HCT116 (cell line): ENCODE data around the gene FAM13A.

Experiments
- CTCF ChIP-seq, 3 experiments: fragments of 200-600 bp in 1 of 3; sonication (generic) in 1 of 3; IDR thresholded peaks in 2 of 3; conservative IDR thresholded peaks in 1 of 3; 2 replicates each; pipeline ENCODE4 v1.5.1; 2012 to 2017; ENCODE audit warnings: low read depth in 2 of 3, low read length in 2 of 3, antibody characterized with exemption in 1 of 3, borderline replicate concordance in 1 of 3, control low read depth in 1 of 3, mild to moderate bottlenecking in 1 of 3, mixed read lengths in 1 of 3, mixed run types in 1 of 3, moderate library complexity in 1 of 3; ENCODE audit not compliant: insufficient read depth in 1 of 3
- EZH2 ChIP-seq: fragments of 200-600 bp; sonication (generic); IDR thresholded peaks from 2 replicates; pipeline ENCODE4 v1.6.1; 2017; ENCODE audit warnings: antibody characterized with exemption, mixed run types
- POLR2A ChIP-seq: IDR thresholded peaks from 2 replicates; pipeline ENCODE4 v1.7.0; 2011; ENCODE audit warnings: borderline replicate concordance; ENCODE audit not compliant: insufficient read depth, insufficient read length; ENCODE audit errors: extremely low read depth
- SRF ChIP-seq: IDR thresholded peaks from 2 replicates; pipeline ENCODE4 v1.6.1; 2012; ENCODE audit warnings: low read depth

GRCh38 chr4:88728146-88728545 lies 328.8 kb downstream of the FAM13A start:
- TF ChIP-seq POLR2A (no peak), CTCF (IDR thresholded peaks at IDR 0.05 in 2 of 3, conservative IDR thresholded peaks at IDR 0.05 in 1 of 3; ENCODE audit: borderline replicate concordance in 1 of 3, insufficient read depth in 1 of 3, low read depth in 2 of 3, low read length in 2 of 3) (no peak), EZH2 (no peak), SRF (no peak)
